GM18951 (cell line): Measurements from ENCODE around the gene MTX1.
"Not testable (repeated sequence)": the region's sequence is repeated elsewhere in the genome, so short reads cannot be mapped to it uniquely, and the experiment has no call there.

ENCODE experiments used
- POLR2A ChIP-seq: IDR thresholded peaks from 4 replicates; pipeline ENCODE4 v1.6.1; 2011; ENCODE audit warnings: mild to moderate bottlenecking; ENCODE audit not compliant: insufficient read length, insufficient read depth; ENCODE audit errors: extremely low read depth
- in situ Hi-C: fragments of 300-500 bp; cut with MboI; formaldehyde crosslinking; loops from one replicate; pipeline ENCODE4 v1.12.0; 2022; ENCODE audit warnings: low sequenced_read_pairs, mixed read lengths, inconsistent platforms; ENCODE audit not compliant: unreplicated experiment

Gene MTX1

DNA sequence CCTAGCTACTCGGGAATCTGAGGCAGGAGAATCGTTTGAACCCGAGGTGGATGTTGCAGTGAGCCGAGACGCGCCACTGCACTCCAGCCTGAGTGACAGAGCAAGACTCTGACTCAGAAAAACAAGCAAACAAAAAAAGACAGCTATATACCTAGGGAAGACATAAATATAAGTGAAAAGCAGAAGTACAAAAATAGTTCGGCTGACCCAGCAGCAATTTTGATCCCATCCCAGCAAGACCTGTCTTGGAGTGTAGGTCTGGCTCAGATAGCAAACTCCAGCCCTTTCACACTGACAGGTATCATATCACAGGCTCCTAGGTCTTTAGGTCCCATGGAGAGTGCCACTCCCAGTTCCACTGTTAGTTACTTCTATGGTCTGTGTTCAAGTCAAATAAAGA is 14.6 kb downstream of the MTX1 start:
- no peak for TF ChIP-seq POLR2A
- in situ Hi-C loops: no loop called here

DNA sequence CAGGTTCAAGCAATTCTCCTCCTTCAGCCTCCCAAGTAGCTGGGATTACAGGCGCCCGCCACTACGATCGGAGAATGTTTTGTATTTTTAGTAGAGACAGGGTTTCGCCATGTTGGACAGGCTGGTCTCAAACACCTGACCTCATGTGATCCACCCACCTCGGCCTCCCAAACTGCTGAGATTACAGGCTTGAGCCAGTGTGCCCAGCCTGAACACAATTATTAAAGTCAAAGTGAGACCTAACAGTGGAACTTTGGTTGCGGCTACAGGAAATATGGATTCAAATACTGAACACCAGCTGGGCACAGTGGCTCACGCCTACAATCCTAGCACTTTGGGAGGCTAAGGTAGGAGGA is 16.9 kb downstream of the MTX1 start:
- in situ Hi-C loops: not testable (repeated sequence)

GRCh38 chr1:155226188-155226909 is 17.9 kb downstream of the MTX1 start:
- TF ChIP-seq POLR2A: no peak
- in situ Hi-C loops: no loop called here

DNA sequence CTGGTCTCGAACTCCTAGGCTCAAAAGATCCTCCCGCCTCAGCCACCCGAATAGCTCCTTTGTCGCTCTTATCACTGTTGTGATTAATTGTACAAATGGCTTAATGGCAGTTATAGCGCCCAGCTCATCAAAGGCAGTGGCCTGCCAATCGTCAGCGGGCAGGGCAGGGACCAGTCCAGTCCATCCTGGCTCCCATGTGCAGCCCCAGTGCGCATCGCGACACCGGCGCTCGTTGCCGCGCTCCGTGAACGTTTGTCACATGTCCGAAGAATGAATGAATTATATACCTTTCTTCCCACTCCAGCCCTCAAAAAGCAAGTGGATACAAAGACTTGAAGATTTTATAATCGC is 18.4 kb downstream of the MTX1 start:
- TF ChIP-seq POLR2A: no peak
- in situ Hi-C loops: no loop called here

GRCh38 chr1:155227261-155228095 is 19.0 kb downstream of the MTX1 start:
- in situ Hi-C loops: no loop called here

DNA sequence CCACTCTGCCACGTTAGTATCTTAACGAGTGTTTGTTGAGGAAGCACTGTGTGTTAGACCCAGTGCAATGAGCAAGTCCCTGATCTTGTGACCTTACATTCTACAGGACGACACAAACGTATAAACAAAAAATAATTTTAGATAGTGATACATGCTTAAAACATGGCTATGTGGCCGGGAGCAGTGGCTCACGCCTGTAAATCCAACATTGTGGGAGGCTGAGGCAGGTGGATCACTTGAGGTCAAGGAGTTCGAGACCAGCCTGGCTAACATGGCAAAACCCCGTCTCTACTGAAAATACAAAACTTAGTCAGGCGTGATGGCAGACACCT is 19.6 kb downstream of the MTX1 start:
- no peak for TF ChIP-seq POLR2A
- in situ Hi-C loops: no loop called here

More at GRCh38 chr1:155227261-155228095, 19.0 kb downstream of the MTX1 start:
- peak; percentile 94 for TF ChIP-seq POLR2A

DNA sequence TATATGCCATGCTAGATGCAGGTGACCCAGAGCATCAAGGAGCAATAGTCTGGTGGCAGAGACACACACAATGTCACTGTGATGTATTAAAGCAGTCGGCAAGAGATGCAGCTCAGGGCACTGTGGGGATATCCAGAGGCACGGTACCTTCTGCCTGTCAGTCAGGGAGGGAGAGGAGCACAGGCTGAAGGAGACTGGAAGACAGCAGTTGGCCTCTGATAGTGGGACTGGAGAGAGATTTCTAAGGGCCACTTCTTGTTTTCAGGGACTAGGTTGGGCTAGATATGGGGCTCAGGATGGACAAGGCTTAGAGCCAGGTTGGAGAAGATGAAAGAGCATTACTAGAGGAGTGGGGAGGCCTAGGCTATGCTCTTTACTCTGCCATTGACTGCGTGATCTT is 22.8 kb downstream of the MTX1 start:
- in situ Hi-C loops: not testable (repeated sequence)

DNA sequence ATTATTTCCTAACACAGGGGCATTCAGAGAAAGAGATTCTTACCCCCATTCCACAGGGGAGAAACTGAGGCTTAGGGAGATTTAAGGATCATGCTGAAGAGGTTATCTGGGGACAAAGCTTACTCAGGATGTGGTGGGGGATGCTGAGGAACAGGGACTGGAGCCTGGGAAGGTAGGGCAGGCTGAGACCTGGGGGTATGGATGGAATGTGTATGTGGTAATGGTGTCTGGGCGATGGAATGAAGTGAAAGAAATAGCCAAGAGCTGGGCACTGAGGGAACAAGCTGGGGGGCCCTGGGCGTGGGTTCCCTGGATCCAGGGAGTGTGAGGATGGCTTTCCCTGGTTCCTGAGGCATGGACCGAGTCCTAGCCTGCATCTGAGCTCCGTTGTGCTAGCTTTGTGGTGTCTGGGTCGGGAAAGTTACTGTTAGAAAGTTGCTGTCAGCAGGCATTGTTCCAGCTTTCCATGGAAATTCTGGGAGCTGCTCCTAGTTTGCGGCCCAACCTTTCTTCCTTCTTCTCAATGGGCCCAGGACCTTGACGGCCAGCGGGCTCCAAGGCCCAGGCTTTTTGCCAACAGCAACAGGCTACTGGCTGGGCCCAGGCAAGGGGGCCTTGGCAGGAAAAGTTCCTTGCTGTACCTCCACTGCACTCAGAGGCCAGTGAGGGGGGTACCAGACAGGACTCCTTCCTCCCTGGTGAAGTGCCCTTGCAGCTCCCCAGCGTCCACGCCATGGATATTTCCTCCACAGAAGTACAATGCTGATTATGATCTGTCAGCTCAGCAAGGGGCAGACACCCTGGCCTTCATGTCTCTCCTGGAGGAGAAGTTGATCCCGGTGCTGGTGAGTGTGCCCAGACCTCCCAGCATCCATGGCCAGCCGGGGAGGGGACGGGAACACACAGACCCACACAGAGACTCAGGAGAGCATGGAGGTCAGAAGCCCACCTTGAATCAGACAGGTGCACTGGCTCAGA is 23.8 kb downstream of the MTX1 start:
- in situ Hi-C loops: not testable (repeated sequence)

DNA sequence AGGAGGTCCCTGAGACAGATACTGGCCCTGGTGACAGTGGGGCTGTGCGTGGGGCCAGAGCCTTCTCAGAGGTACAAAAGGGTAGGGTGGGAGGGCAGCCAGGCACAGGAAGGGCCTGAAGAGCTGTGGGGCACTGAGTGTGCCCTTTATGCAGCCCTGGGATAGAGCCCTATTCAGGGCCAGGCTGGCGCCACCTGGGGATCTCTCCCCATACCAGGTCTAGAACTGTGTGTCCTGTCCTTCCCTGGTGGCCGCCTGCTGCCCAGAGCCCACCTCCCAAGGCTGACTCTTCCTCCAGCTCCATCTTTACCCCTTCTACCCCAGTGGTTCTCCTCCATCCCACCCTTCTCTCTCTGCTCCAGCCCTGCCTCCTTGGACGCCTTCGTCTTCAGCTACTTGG is 25.0 kb downstream of the MTX1 start:
- in situ Hi-C loops: not testable (repeated sequence)

- in situ Hi-C loops: not testable (repeated sequence)
Measured at GRCh38 chr1:155235375-155235774, 26.9 kb downstream of the MTX1 start.

GRCh38 chr1:155236451-155236850 is 28.0 kb downstream of the MTX1 start:
- TF ChIP-seq POLR2A: no peak
- in situ Hi-C loops: no loop called here

DNA sequence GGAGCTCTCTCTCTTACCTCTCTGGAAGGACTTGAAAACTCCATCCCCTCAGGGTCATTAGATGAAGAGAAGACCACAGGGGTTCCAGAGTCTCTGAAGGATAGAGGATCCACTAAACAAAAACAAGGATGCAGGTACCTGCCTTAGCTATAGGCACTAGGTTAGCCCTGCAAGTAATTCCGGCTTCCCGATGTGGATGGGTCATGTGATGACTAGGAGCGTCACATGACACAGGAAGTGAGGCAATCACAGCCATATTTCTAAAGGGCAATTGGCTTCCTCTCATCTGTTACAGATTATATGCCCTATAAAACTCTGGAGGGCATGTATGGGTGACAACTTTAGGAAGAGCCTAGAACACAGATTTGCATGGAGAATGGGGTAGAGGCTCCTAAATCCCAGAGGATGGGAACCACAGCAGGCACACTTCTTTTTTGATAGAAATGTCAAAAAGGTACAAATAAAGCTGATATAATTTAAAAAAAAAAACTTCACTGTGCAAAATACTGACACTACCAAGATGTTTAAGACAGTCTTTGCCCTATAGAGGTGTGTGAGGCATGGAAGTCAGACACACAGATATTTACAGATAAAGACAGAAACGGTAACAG is 32.7 kb downstream of the MTX1 start:
- TF ChIP-seq POLR2A: peak; percentile 27
- in situ Hi-C loops: no loop called here

GRCh38 chr1:155241841-155242264 is 33.4 kb downstream of the MTX1 start:
- in situ Hi-C loops: no loop called here
- no peak for TF ChIP-seq POLR2A

DNA sequence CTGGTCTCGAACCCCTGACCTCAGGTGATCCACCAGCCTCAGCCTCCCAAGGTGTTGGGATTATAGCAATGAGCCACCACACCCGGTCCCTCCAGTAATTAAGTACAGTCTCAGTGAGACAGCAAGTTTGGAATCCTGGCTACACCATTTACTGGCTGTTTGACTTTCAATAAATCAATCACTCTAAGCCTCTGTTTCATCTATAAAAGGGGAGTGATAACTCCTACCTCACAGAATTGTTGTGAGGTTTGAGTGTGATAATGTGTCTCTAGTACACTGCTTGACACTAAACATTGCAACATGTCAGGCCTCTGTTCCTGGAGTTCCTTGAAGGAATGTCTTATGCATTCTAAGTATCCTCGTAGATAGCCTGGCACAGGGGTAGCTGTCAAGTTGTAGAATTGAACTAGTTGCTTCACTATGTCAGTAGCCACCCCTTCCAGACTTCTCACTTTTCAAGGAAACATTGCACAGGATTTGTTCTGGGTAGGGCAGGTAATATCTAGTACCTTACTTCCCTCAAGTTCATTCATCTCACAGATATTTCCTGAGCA is 34.4 kb downstream of the MTX1 start:
- in situ Hi-C loops: no loop called here

More for the DNA sequence above, 34.4 kb downstream of the MTX1 start:
- TF ChIP-seq POLR2A: no peak
